IMR-90 (cell line): ENCODE results near the gene ARPP21. TPM values are rescaled to one million over a fixed set of nuclear protein-coding genes. Genes with fewer than 3 reads are reported as not detected.

ENCODE experiments used
- ATAC-seq: fragments of 200-7000 bp; cut with Tn5 transposase; 2 replicates; pipeline ENCODE4 v1.9.1; 2020; ENCODE audit warnings: low read depth, mild to moderate bottlenecking, moderate library complexity
- BruUV-seq: library from RNA; stranded (reverse); fragments of 400-500 nt; replicated peaks from 2 replicates; lab custom pipeline; 2021; lab: Mats Ljungman, UMichigan
- CTCF ChIA-PET: fragments of 300-600 bp; formaldehyde crosslinking; extraction: SDS; loops from one replicate; lab custom pipeline; 2021; ENCODE audit warnings: antibody characterized with exemption; lab: Yijun Ruan, JAX
- POLR2A ChIA-PET: fragments of 300-600 bp; sonication (Branson Sonifier 250); formaldehyde crosslinking; loops from one replicate; lab custom pipeline; 2022; ENCODE audit warnings: antibody characterized with exemption; ENCODE audit not compliant: unreplicated experiment; lab: Charles Lee
- DNase-seq: peaks from one replicate; pipeline ENCODE4 v3.0.0; 2013
- H2AFZ ChIP-seq: replicated peaks from 2 replicates; pipeline ENCODE3; 2013; ENCODE audit warnings: low read length, mild to moderate bottlenecking; ENCODE audit not compliant: poor library complexity
- H2AK5ac ChIP-seq: 2 replicates; pipeline ENCODE4 v1.6.1; 2013; ENCODE audit warnings: low read depth, low read length, inconsistent platforms
- H2AK9ac ChIP-seq: replicated peaks from 2 replicates; pipeline ENCODE3; 2013; ENCODE audit warnings: mild to moderate bottlenecking, low read depth, low read length, moderate library complexity; ENCODE audit not compliant: poor library complexity
- H2BK120ac ChIP-seq: 2 replicates; pipeline ENCODE4 v1.6.1; 2013; ENCODE audit warnings: low read depth, low read length, inconsistent platforms
- H2BK15ac ChIP-seq: 3 replicates; pipeline ENCODE4 v1.6.1; 2013; ENCODE audit warnings: low read depth, low read length, inconsistent platforms
- H2BK20ac ChIP-seq: 2 replicates; pipeline ENCODE4 v1.6.1; 2013; ENCODE audit warnings: low read depth, mild to moderate bottlenecking, inconsistent platforms, low read length, moderate library complexity
- H2BK5ac ChIP-seq: 2 replicates; pipeline ENCODE4 v1.6.1; 2013; ENCODE audit warnings: mild to moderate bottlenecking, low read depth, low read length, inconsistent platforms; ENCODE audit not compliant: poor library complexity, severe bottlenecking
- H3K14ac ChIP-seq: replicated peaks from 2 replicates; pipeline ENCODE4 v1.6.1; 2013; ENCODE audit warnings: low read depth, low read length, inconsistent platforms
- H3K18ac ChIP-seq: 2 replicates; pipeline ENCODE4 v1.6.1; 2013; ENCODE audit warnings: low read depth, low read length, control low read depth
- H3K23ac ChIP-seq: 2 replicates; pipeline ENCODE4 v1.6.1; 2013; ENCODE audit warnings: low read depth, low read length, inconsistent platforms
- H3K27ac ChIP-seq: 2 replicates; pipeline ENCODE4 v1.5.1; 2013; ENCODE audit warnings: mild to moderate bottlenecking, control low read depth, low read length; ENCODE audit not compliant: insufficient read depth
- H3K27me3 ChIP-seq: 2 replicates; pipeline ENCODE4 v1.6.1; 2013; ENCODE audit warnings: low read length; ENCODE audit not compliant: control insufficient read depth, insufficient read depth
- H3K36me3 ChIP-seq: 2 replicates; pipeline ENCODE4 v1.6.1; 2013; ENCODE audit warnings: low read length, mixed read lengths; ENCODE audit not compliant: control insufficient read depth, insufficient read depth
- H3K4ac ChIP-seq: 2 replicates; pipeline ENCODE4 v1.6.1; 2013; ENCODE audit warnings: low read depth, low read length, inconsistent platforms
- H3K4me1 ChIP-seq: 2 replicates; pipeline ENCODE4 v1.6.1; 2013; ENCODE audit warnings: low read length, mixed read lengths; ENCODE audit not compliant: control insufficient read depth, insufficient read depth
- H3K4me2 ChIP-seq: 2 replicates; pipeline ENCODE4 v1.6.1; 2013; ENCODE audit warnings: low read depth, mild to moderate bottlenecking, control low read depth, low read length, moderate library complexity
- H3K4me3 ChIP-seq: 2 replicates; pipeline ENCODE4 v1.5.1; 2013; ENCODE audit warnings: low read depth, mild to moderate bottlenecking, control low read depth, low read length, moderate library complexity; ENCODE audit not compliant: insufficient read depth
- H3K56ac ChIP-seq: 2 replicates; pipeline ENCODE4 v1.6.1; 2013; ENCODE audit warnings: low read length, inconsistent platforms; ENCODE audit not compliant: insufficient read depth; ENCODE audit errors: extremely low read depth
- H3K79me1 ChIP-seq, 2 experiments: 2 replicates each; pipeline ENCODE4 v1.6.1; 2013; ENCODE audit warnings: low read length in 2 of 2, inconsistent platforms in 1 of 2, low read depth in 1 of 2
- H3K9ac ChIP-seq: 2 replicates; pipeline ENCODE4 v1.6.1; 2013; ENCODE audit warnings: low read depth, low read length, control low read depth
- H3K9me1 ChIP-seq: 2 replicates; pipeline ENCODE4 v1.6.1; 2013; ENCODE audit warnings: low read length, inconsistent platforms; ENCODE audit not compliant: insufficient read depth
- H3K9me3 ChIP-seq: 2 replicates; pipeline ENCODE4 v1.6.1; 2013; ENCODE audit warnings: low read length; ENCODE audit not compliant: control insufficient read depth, insufficient read depth
- H4K20me1 ChIP-seq: 2 replicates; pipeline ENCODE4 v1.6.1; 2013; ENCODE audit warnings: low read length, inconsistent platforms; ENCODE audit not compliant: insufficient read depth
- H4K5ac ChIP-seq: 2 replicates; pipeline ENCODE4 v1.6.1; 2013; ENCODE audit warnings: mild to moderate bottlenecking, low read depth, low read length, control low read depth
- H4K8ac ChIP-seq, 2 experiments: 2 replicates each; pipeline ENCODE4 v1.6.1; 2013; ENCODE audit warnings: low read depth in 2 of 2, low read length in 2 of 2, control low read depth in 1 of 2, inconsistent platforms in 1 of 2
- H4K91ac ChIP-seq: 2 replicates; pipeline ENCODE4 v1.6.1; 2013; ENCODE audit warnings: low read depth, low read length, inconsistent platforms; ENCODE audit not compliant: insufficient read depth
- BHLHE40 ChIP-seq: fragments of 150-350 bp; IDR thresholded peaks from 2 replicates; pipeline ENCODE4 v1.6.1; 2016; ENCODE audit warnings: mild to moderate bottlenecking, low read depth, low read length
- CEBPB ChIP-seq: IDR thresholded peaks from 2 replicates; pipeline ENCODE4 v1.6.1; 2012; ENCODE audit warnings: low read depth, low read length, improper control_type of control experiment
- CTCF ChIP-seq: conservative IDR thresholded peaks from 2 replicates; pipeline ENCODE4 v1.5.1; 2012; ENCODE audit warnings: mild to moderate bottlenecking, low read depth, low read length, improper control_type of control experiment
- ELK1 ChIP-seq: fragments of 150-350 bp; IDR thresholded peaks from 2 replicates; pipeline ENCODE4 v1.6.1; 2016; ENCODE audit warnings: low read depth, mild to moderate bottlenecking, low read length, moderate library complexity, borderline replicate concordance
- MAFK ChIP-seq: IDR thresholded peaks from 2 replicates; pipeline ENCODE4 v1.6.1; 2012; ENCODE audit warnings: low read depth, low read length, improper control_type of control experiment
- MAZ ChIP-seq: IDR thresholded peaks from 2 replicates; pipeline ENCODE4 v1.6.1; 2012; ENCODE audit warnings: low read depth, mild to moderate bottlenecking, low read length, improper control_type of control experiment, moderate library complexity, borderline replicate concordance
- MXI1 ChIP-seq: IDR thresholded peaks from 2 replicates; pipeline ENCODE4 v1.6.1; 2012; ENCODE audit warnings: low read depth, mild to moderate bottlenecking, low read length, moderate library complexity, borderline replicate concordance
- NFE2L2 ChIP-seq: fragments of 150-350 bp; IDR thresholded peaks from 2 replicates; pipeline ENCODE4 v1.6.1; 2016; ENCODE audit warnings: low read depth, mild to moderate bottlenecking, low read length
- POLR2A ChIP-seq: IDR thresholded peaks from 2 replicates; pipeline ENCODE4 v1.6.1; 2012; ENCODE audit warnings: mild to moderate bottlenecking, low read depth, low read length
- RAD21 ChIP-seq: IDR thresholded peaks from 2 replicates; pipeline ENCODE4 v1.6.1; 2012; ENCODE audit warnings: low read length, improper control_type of control experiment
- RCOR1 ChIP-seq: IDR thresholded peaks from 2 replicates; pipeline ENCODE4 v1.6.1; 2012; ENCODE audit warnings: mild to moderate bottlenecking, low read length, improper control_type of control experiment; ENCODE audit not compliant: insufficient replicate concordance
- SMC3 ChIP-seq: fragments of 150-350 bp; IDR thresholded peaks from 2 replicates; pipeline ENCODE4 v1.6.1; 2016; ENCODE audit warnings: low read depth, mild to moderate bottlenecking, antibody characterized with exemption, low read length, moderate library complexity
- WGBS, 2 experiments: methylation state at CpG; one replicate each; pipeline versions ENCODE4 v1.1.5 to v1.1.7; 2013; ENCODE audit warnings: missing lambda C conversion rate in 2 of 2; ENCODE audit not compliant: insufficient read length in 1 of 2; ENCODE audit errors: extremely low coverage in 2 of 2; 5-methylcytosine and 5-hydroxymethylcytosine counted together
- dilution Hi-C: fragments of 300-500 bp; cut with HindIII; formaldehyde crosslinking; loops from one replicate; pipeline ENCODE4 v1.14.3; 2018; ENCODE audit warnings: low sequenced_read_pairs; ENCODE audit not compliant: unreplicated experiment
- in situ Hi-C: fragments of 300-500 bp; cut with MboI; formaldehyde crosslinking; loops from 3 replicates; pipeline ENCODE4 v1.14.3; 2019; ENCODE audit warnings: low sequenced_read_pairs, inconsistent platforms, mixed read lengths
- intact Hi-C: fragments of 100-400 bp; cut with micrococcal nuclease; formaldehyde crosslinking; loops from 2 replicates; pipeline ENCODE4 v1.10.0; 2022
- polyA plus RNA-seq, 3 experiments: library from polyadenylated mRNA; depleted of rRNA; stranded (reverse); fragments of >200 nt; gene quantifications; 2 replicates each; pipeline ENCODE4 v1.2.3, GENCODE V29; 2012; ENCODE audit warnings: low replicate concordance in 1 of 3
- total RNA-seq: library from RNA; depleted of rRNA; stranded (reverse); fragments of >200 nt; gene quantifications from 2 replicates; pipeline ENCODE4 v1.2.3, GENCODE V29; 2012

ARPP21 gene
- total and polyA plus RNA-seq, 2 of the 4 experiments (the other 2 are of a cell fraction): not detected

- no peaks in the 10 kb centered on the region for H3K79me1 ChIP-seq
- dilution Hi-C loops: no loop called here
Measured at GRCh38 chr3:35782355-35782754, 143.0 kb downstream of the ARPP21 start.

More at GRCh38 chr3:35782355-35782754, 143.0 kb downstream of the ARPP21 start:
- Histone ChIP-seq H3K18ac (no peak overlapping the region), H3K27me3 (no peaks in the 10 kb centered on the region), H2AFZ (no peak overlapping the region), H2BK20ac (no peak overlapping the region), H3K4me2 (no peak overlapping the region), H2AK5ac (no peak overlapping the region), H3K4me3 (no peak overlapping the region), H3K56ac (no peak overlapping the region), H3K27ac (no peak overlapping the region), H3K9me1 (no peaks in the 10 kb centered on the region), H3K9ac (no peak overlapping the region), H3K14ac (no peak overlapping the region), H3K4ac (no peak overlapping the region), H2BK15ac (no peak overlapping the region), H4K91ac (no peak overlapping the region), H2BK5ac (no peak overlapping the region), H3K23ac (no peak overlapping the region), H2AK9ac (no peak overlapping the region), H4K20me1 (no peaks in the 10 kb centered on the region), H3K36me3 (no peaks in the 10 kb centered on the region), H4K5ac (no peak overlapping the region), H2BK120ac (no peak overlapping the region), H4K8ac (no peak overlapping the region), H3K4me1 (no peaks in the 10 kb centered on the region), H3K9me3 (peaks cover 4% of the 10 kb centered on the region)
- in situ Hi-C loops (no loop called here), intact Hi-C loops (no loop called here)
- DNase-seq (no peak), ATAC-seq (no peak)
- no TSS peak for BruUV-seq
- WGBS, 2 experiments: no CpG with 5 or more reads among the region's 1 CpG
- TF ChIP-seq ELK1 (no peak), CTCF (no peak), CEBPB (no peak), RAD21 (no peak), POLR2A (no peak), RCOR1 (no peak), SMC3 (no peak), MAZ (no peak), BHLHE40 (no peak), NFE2L2 (no peak), MXI1 (no peak), MAFK (no peak)
- ChIA-PET CTCF (no interaction called here), POLR2A (no interaction called here)
